C4-2B (cell line): ENCODE data around the gene DPEP2.

Experiments used
- CTCF ChIP-seq: fragments of 450-650 bp; conservative IDR thresholded peaks from 2 replicates; pipeline ENCODE4 v1.5.1; 2017; ENCODE audit warnings: mild to moderate bottlenecking
- ZFX ChIP-seq: fragments of 450-650 bp; IDR thresholded peaks from 2 replicates; pipeline ENCODE4 v1.6.1; 2017

GRCh38 chr16:67963292-67963661 is 36.0 kb downstream of the DPEP2 start:
- TF ChIP-seq CTCF (no peak), ZFX (no peak)
